IPS DF 4.7 (cell line): ENCODE data around the gene RO60.

Source experiments
- DNase-seq: peaks from one replicate; pipeline ENCODE4 v3.0.0-alpha.2; 2013; ENCODE audit warnings: low spot score; ENCODE audit errors: extremely low read depth

The RO60 gene

DNA sequence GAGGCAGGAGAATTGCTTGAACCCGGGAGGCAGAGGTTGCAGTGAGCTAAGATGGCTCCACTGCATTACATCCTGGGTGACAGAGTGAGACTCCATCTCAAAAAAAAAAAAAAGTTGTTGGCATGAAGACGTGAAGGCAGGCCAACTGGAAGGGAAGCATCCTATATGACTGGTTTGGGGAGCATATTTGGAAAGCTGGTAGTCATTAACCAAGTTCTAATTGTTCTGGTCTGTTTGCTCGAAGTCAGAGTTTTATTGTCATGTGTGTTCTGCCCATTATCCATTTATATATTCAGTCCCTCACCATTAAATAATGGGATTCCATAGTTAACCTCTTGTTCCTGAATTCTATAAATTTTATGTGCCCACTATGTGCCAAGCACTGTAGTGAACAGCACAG is 49.1 kb downstream of the RO60 start:
- DNase-seq = no peak
